ENCODE results near the gene PLA2G2C.
"Not testable (repeated sequence)": the region's sequence is repeated elsewhere in the genome, so short reads cannot be mapped to it uniquely, and the experiment has no call there.

The PLA2G2C gene

GRCh38 chr1:20150969-20151368 is 35.3 kb downstream of the PLA2G2C start:
- no peak for DNase-seq

GRCh38 chr1:20150326-20150705 is 36.0 kb downstream of the PLA2G2C start:
- DNase-seq, result no peak

DNA sequence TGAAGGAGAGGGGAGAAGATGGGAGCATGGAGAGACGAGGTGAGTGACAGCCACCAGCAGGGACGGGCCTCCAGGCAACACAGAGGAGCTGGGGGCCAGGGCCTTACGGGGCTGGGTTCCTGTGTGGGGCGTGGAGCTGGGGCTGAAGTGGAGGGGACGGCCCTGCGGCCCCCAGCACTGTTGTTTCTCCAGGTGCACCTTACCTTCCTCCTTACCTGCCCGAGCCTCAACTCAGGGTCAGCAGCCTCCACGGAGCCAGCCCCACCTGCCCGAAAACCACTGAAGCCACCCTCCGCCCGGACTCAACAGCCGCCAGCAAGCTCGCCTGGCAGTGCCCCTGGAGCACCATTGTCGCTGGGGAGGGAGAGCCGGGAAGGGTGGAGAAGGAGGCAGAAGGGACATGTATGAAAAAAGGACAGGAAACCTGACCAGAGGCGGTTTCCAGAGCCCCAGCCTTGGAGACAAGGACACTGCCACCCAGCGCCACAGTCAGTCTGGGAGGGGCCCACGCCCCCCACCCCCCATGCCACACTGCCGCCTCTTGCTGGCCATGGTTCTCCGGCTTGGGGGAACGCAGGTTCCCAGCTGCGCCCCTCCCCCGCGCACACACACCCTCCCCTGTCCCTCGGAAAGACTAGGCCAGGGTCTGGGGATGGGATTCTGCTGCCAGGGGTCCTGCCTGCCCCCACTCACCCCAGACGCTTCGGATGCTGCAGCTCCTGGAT is 36.6 kb downstream of the PLA2G2C start:
- DNase-seq, result no peak

DNA sequence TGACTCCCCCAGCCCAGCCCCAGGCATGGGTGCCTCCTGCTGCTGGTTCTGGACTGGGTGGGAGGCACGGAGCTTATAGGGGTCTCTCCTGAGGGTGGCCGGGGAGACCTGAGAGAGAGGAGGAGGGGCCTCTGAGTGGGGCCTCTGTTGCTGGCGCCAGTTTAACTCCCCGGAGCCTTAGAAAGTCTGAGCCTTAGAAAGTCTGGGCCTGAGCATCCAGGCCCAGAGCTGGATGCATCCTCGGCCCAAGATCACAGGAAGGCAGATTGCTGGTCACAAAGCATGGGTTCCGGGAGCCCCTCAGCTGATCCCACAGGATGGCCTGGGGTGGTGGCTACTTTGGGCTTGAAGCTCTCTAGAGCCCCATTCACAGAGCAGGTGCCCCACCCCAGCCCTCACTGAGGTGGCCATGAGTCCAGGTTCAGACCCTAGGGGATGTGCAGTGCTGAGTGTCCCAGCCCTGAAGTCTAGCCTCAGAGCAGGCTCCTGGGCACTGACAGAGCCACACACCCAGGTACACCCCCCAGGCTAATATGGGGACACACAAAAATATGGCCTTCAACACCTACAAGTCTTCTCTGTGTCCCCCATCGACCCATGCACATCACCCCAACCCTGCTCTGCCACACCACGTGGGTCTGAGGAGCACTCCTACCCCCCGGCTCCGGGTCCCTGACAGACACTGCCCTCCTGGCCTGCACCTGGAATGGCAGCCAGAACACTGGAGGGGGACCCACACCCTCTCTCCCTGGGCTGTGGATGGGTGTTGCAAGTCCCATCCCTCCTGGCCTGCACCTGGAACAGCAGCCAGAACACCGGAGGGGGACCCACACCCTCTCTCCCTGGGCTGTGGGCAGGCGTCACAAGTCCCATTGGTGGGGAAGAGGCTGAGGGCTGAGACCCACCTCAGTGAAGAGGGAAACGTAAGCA is 37.5 kb downstream of the PLA2G2C start:
- DNase-seq, result no peak

GRCh38 chr1:20147846-20148570 is 38.3 kb downstream of the PLA2G2C start:
- DNase-seq, result no peak

DNA sequence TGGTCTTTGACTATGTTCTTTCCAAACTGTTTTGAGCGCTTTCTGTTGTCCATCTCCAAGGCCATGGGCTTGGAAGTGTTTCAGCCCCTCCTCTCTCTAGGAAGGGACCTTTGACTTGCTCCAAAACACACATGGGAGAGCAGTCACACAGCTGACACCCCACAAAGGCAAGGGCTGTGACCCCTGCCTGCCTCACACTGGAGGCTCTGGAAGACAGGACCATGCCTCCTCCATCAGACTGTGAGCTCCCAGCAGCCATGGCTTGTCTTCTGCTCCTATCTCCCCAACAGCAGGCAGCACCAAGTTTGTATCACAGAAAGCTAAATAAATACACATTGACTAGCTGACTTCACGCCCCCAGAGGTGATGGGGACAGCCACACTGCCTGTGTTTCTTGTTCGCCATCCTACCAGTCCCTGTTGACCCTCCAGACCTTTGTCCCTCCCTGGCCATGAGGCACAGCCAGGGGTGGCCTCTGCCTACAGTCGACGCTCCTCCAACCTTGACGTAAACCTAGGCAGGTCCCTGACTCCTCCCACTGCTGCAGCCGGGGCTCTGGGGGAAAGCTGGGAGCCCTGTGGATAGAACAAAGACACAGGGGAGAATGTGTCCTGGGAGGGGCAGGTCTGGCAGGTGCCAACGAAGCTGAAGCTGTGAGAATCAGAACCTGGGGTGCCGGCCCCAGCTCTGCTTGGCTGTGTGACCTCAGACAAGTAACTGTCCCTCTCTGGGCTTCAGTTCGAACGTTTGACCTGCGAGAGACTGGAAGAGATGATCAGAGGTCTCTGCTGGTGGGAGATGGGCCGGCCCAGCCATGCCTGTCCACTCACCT is 42.4 kb downstream of the PLA2G2C start:
- no peak for DNase-seq

DNA sequence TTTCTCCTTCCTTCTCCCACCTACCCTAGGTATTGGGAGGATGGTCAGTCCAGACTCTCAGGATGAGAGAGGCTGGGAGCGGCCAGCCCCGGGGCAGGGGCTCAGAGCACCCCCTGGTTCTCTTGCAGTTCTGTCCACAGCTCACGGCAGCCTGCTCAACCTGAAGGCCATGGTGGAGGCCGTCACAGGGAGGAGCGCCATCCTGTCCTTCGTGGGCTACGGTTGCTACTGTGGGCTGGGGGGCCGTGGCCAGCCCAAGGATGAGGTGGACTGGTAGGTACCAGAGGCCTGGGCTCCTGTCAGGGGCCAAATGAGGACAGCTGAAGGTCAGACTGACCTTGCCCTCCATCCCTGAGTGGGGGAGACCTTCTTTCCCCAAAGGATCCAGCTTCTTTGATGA is 43.0 kb downstream of the PLA2G2C start:
- no peak for DNase-seq

DNA sequence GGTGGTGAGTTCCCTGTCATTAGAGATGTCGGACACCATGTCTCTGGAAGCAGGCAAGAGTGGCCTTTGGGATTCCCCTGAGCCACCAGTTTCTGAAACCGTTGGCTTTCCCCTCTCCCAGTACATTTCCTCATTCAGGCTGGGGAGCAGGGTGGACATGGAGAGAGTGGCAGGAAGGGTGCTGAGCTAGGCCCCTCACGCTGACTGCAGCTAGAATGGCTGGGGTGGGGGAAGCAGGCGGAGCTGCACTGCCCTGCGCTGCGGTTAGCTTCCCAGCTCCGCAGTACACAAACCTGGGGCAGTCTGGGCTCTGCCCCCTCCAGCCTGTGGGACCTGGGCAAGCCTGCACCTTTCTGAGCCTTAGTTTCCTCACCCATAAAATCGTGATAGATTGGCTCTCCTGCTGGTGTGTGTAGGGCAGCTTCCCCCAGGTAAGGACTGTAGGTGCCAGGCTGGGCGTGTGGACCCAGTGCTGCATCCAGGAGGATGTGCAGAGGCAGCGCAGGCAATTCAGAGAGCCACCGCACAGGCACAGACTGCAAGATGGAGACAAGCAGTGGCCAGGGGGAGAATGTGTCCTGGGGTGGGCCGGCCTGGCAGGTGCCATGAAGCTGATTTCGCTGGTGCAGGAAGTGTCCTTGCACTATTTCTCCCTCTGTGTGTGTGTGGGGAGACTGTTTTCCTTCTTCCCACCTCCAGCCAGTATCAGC is 44.2 kb downstream of the PLA2G2C start:
- no peak for DNase-seq

DNA sequence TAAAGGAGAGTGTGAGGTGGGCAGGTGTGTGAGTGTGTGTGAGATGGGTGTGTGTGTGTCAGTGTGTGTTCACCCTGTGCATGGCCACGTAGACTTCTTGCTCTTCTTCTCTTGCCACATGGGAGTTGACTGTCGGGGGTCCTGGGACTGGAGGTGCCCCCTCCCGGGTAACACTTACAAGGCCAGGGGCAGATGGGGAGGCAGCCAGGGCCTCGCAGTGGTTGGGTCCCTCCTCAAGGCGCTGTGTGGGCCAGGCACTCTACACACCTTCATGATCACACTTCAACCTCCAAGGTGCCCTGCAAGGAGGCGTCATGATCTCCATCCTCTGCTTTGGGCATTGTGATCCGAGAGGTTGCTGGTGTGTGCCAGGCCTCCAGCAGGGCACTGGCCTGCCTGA is 44.9 kb downstream of the PLA2G2C start:
- DNase-seq, result no peak

GRCh38 chr1:20141001-20141400 is 45.3 kb downstream of the PLA2G2C start:
- no peak for DNase-seq

GRCh38 chr1:20139776-20140612 is 46.3 kb downstream of the PLA2G2C start:
- no peak for DNase-seq

GRCh38 chr1:20138961-20139550 is 47.3 kb downstream of the PLA2G2C start, which contains the start of gene PLA2G2F:
Gene PLA2G2F, plus strand, starts transcription at chr1:20139323. Its CDS starts 105 bp downstream, at chr1:20139428.
- DNase-seq, result no peak

DNA sequence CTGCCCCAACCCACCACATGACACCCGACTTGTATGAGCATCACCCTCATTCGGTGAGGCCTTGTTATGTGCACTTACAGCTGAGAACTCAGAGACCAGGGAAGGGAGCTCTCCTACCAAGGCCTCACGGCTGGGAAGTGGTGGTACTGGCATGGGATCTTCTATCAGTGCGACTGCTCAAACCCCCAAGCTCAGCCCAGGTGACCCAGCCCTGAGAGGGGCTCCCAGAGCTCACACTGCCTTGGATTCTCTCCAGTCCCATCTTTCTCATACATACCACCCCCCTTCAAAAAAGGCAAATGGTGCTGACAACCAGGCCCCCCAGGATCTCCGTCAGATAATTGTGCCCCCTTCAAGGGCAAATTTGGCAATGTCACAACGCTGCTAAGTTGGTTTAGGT is 48.0 kb downstream of the PLA2G2C start:
- DNase-seq, result no peak

DNA sequence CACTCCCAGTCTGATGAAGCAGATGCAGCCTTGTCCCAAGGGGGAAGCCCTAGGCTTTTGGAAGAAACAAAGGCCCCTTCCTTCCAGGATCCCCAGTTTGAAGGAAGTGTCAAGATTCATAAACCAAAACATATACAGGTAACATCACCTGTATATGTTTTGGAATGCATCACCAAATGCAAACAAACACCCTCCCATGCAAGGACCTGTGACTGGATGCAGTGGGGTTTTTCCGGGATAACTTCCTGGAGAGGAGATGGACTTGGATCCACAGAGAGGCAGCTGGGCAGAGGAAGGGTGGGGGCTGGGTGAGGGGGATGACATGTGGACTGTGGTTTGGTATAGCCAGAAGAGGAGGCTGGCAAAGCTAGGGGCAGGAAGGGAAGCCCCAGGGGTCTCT is 48.7 kb downstream of the PLA2G2C start:
- DNase-seq, result no peak

- DNase-seq, result no peak
Observed at GRCh38 chr1:20137055-20137454, 49.3 kb downstream of the PLA2G2C start.

- DNase-seq, result no peak
Observed at GRCh38 chr1:20136249-20136648, 50.1 kb downstream of the PLA2G2C start.

GRCh38 chr1:20134995-20135394 is 51.3 kb downstream of the PLA2G2C start:
- no peak for DNase-seq

- DNase-seq, result not testable (repeated sequence)
Observed at GRCh38 chr1:20130518-20130917, 55.8 kb downstream of the PLA2G2C start.

DNA sequence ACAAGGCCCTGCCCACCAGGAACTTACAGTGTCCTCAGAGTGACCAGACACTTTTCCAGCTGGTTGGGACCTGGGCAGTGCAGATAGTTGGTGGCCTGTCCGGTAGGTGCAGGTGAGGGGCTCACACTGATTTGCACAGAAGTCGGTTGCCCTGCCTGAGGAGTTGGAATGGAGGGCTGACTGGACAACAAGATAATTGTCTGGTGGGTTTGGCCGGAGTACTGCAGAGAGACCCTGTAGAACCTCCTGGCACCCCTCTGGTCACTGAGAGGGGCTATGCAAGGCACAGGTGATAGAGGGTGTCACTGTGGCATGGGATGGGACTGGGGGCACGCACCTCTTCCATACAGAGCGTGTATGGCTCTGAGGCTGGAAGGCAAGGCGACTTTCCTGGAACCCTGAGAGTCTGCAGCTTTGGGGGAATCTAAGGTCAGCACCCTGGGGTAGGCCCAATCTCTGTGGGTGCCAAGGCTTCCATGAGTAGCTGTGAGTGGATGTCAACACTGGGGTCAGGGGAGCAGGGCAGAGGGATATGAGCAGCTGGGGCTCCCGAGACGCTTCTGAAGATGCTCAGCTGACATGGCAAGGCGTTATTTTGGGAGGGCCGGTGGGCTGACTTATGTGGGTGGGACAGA is 59.4 kb downstream of the PLA2G2C start:
- no peak for DNase-seq
